CD4-positive, alpha-beta T cell treated with Interleukin-4 for 4 hours (primary cell): ENCODE results near the gene CEP135.

Source experiments
- DNase-seq: peaks from one replicate; pipeline ENCODE4 v3.0.0-alpha.2; 2020

CEP135 gene

DNA sequence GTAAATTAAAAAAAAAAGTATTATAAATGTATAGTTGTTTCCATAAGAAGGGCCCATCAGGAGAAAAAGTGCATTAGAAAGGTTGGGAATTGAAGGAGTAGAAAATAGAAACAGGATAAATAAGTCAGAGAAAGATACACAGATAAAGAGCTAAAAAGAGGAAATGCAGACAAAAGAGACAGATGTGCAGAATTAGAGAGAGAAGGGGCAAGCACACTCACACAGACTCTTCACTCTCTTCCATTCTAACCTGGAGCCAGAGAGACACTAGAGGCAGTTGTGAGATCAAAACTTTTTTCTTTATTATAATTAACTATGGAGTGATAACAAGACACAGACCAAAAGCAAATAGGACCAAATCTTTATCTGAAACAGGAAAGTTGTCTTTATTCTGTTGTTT, 134.1 kb downstream of the CEP135 start:
- DNase-seq: no peak
